Activated naive CD4-positive, alpha-beta T cell treated with anti-CD3 and anti-CD28 coated beads, Interleukin-2, amount 50 U/mL, for 16 hours (primary cell): ENCODE results near the gene MRPL54.

Experiments used
- DNase-seq: peaks from one replicate; pipeline ENCODE4 v3.0.0-alpha.2; 2020

MRPL54 gene

GRCh38 chr19:3762501-3763459, at the start of gene MRPL54:
MRPL54 (plus strand) TSS chr19:3762682; CDS start chr19:3762701, 19 bp downstream.
- DNase-seq = peak; percentile 98

- no peak for DNase-seq
Observed at GRCh38 chr19:3716147-3716668, 46.3 kb upstream of the MRPL54 start.

- no peak for DNase-seq
Observed at GRCh38 chr19:3719868-3720267, 42.6 kb upstream of the MRPL54 start.

DNA sequence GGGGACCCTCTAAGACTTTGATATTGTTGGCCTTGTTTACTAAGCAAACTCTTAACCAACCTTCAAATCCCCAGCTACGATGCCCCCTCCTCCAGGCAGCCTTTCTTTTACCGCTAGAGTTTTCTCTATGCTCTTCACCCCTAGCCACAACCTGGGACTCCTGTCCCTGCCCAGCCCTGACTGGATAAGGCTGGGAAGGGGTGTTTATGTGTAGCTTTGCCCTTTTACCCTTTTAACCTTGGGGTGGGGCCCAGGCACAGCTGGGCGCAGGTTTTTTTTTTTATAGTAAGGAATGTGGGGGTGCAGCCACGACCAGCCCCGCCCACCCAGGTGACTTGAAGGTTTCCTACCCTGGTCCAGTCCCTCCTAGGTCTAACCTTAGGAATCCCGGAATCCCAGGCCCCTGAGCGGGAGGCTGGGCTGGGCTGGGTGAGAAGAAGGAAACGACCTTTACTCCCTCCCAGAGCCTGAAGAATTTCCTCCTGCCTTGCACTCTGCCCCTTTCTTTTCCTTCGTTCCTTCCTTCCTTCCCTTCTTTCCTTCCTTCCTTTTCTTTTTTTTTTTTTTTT, 42.0 kb upstream of the MRPL54 start:
- DNase-seq = no peak

DNA sequence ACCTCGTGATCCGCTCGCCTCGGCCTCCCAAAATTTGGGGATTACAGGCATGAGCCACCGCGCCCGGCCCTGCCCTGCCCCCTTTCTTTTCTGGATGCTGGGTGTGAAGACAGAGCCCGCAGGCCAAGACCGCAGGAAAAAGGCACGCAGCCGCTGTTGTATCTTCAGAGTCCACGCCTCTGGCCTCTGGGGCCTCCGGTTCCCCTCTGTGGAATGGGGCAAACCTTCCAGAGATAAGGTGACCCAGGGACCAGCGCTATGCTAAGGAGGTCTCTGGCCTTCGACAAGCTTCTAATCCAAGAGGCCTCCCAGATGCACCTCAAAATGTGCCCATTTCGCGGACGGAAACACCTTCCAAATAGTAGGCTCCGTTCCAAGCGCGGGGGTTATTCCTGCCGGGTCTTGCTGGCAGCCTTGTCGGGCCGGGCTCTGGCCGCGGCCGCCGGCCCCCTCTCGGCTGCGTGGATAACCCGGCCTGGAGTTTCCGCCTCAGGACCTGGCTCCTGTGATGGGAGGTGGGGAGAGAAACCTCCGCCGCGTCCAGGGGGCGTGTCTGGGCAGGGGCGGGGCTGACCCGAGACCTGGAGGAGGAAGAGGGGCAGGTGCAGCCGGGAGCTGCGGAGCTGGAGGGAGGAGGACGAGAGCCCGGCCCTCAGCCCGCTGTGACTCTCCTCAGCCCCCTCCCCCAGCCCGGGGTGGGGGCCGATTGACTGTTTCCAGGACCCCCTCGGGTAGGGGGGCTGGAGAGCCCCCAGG, 41.2 kb upstream of the MRPL54 start:
- DNase-seq = peak; percentile 92

GRCh38 chr19:3721887-3722442, 40.5 kb upstream of the MRPL54 start:
- DNase-seq = no peak

DNA sequence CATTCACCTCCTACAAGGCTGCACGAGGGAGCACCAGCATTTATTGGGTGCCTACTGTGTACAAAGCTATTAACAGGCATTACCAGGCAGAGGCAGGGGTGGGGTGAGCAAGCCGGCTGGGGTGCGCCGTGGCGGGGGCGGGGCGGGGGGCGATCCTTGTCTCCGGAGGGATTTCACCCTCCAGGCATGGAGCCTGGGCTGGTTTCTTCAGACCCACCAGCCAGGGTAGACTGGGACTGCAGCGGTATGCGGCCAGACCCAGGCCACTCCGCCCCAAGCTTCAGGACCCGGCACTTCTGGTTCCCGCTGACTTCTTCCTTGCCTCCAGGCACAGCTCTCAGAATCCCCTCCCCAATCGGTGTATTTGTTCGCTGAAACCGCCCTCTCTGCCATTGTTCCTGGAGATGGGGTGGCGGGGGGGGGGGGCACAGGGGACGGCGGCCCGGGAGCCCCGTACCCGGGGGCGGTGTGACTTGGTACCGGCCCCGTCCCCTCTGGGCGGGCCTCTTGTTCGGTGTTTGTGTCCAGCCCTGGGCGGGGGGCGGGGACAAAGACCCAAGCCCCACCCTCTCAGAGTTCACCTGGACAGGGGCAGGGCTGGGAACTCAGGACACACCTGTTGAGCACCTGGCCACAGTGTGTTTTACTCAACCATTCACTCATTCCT, 39.9 kb upstream of the MRPL54 start:
- DNase-seq = no peak

DNA sequence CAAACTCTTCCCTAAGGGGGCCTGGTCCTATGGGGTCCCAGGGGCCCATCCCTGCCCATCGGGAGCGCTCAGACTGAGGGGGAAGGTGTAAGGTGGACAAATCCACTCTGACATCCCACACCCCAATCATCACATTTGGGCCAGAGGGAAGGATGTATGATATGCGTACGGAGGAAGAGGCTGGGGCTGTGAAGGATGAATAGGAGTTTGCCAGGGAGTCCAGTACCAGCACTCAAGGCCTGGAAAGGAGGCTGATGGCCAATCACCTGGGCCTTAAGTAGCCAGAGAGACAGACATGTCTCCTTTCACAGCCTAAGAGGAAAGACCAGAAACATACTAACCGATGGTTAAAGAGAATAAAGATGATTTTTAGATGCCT, 39.4 kb upstream of the MRPL54 start:
- no peak for DNase-seq

GRCh38 chr19:3723883-3724282, 38.6 kb upstream of the MRPL54 start:
- DNase-seq = no peak

GRCh38 chr19:3725121-3725520, 37.4 kb upstream of the MRPL54 start:
- no peak for DNase-seq

DNA sequence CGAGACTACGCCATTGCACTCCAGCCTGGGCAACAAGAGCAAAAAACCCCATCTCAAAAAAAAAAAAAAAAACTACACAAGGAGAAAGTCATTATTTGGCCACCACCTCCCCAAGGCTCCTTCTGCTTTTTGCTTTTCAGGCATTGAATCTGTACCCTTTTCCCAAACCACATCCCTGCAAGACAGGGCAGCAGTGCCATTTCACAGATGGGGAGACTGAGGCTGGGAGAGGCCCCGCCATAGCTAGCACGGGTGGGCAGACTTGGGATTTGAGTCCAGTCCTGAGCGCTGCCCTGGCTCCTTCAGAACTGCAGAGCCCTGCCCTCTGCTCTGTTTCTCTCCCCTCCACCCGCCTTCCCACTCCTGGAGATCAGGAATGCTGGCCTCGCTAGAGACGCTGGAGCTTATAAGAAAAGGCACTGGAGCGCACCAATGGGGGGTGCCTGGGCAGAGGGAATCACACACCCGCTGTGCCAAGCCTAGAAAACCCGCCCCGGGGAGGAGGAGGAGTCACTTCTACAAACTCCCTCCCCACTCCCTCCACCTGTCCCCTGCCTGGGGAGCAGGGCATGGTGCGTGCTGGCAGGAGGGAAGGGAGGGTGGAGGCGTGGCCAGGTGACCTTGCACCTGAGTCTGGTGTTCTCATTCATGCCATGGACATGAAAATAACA, 36.7 kb upstream of the MRPL54 start:
- no peak for DNase-seq

- DNase-seq = no peak
Observed at GRCh38 chr19:3730457-3730958, 32.0 kb upstream of the MRPL54 start.

- no peak for DNase-seq
Observed at GRCh38 chr19:3732108-3732507, 30.4 kb upstream of the MRPL54 start.

GRCh38 chr19:3733549-3734309, 28.8 kb upstream of the MRPL54 start:
- DNase-seq = no peak

DNA sequence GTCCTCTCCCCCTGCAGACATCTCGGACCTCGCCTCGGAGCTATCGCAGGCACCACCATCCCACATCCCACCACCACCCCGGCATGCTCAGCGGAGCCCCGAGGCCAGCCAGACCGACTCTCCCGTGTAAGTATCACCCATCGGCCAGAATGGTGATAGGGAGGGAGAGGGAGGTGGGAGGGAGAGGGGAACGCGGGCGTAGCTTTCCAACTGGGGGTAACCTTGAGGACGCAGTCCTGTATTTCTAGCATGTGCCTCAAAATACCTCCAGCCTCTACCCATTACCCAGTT, 28.2 kb upstream of the MRPL54 start:
- DNase-seq = no peak

GRCh38 chr19:3736106-3736724, 26.3 kb upstream of the MRPL54 start:
- no peak for DNase-seq

DNA sequence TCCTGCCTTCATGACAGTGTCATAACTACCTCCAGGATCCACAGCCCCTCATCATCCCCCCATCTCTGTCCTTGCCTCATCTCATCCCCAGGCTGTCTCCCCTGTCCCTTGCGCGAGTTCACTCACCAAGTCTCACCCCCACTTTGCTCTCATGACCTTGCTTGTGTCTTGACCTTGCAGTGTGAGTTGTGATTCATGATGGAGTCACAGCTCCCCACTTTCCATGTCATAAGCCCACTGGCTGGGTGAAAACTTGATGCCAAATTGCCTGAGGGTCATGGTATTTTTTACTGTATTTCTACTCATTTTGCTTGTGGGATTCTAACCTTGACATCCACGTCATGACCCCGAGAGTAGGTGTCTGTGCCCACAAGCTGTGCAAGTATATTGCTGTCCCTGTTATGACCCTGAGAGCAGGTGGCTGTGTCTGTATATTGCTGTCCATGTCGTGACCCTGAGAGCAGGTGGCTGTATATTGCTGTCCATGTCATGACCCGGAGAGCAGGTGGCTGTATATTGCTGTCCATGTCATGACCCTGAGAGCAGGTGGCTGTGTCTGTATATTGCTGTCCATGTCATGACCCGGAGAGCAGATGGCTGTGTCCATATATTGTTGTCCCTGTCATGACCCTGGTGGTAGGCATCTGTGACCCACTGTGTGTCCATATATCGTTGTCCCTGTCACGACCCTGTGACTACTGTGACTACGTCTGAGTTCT, 24.8 kb upstream of the MRPL54 start:
- no peak for DNase-seq

DNA sequence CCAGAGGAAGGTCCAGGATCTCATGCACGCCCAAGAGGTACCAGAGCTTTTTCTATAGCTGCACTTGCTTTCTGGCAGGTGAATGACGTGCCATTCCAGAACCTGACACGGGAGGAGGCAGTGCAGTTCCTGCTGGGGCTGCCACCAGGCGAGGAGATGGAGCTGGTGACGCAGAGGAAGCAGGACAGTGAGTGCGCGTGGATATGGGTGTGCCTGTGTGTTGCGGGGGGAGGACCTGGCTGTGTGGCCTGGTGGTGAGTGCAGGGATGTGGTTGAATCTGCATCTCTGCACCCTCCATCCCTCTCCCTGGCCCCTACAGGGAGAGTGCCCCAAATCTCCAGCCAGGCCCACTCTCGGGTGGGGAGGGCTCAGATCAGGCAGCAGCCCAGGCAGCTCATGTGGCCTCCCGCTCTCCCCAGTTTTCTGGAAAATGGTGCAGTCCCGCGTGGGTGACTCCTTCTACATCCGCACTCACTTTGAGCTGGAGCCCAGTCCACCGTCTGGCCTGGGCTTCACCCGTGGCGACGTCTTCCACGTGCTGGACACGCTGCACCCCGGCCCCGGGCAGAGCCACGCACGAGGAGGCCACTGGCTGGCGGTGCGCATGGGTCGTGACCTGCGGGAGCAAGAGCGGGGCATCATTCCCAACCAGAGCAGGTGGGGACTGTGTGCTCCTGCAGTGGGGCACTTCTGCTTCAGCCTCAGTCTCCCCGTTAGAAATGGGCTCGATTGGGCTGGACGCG, 23.8 kb upstream of the MRPL54 start:
- DNase-seq = no peak

GRCh38 chr19:3740431-3740830, 22.1 kb upstream of the MRPL54 start:
- no peak for DNase-seq
